Measurements from ENCODE around the gene MCM9.

MCM9 gene

GRCh38 chr6:118965843-118966370 is 30.9 kb upstream of the MCM9 start:
- no peak overlapping the region for H3K27ac ChIP-seq (ENCODE audit: low read depth in 2 of 2, low read length in 2 of 2)
- H3K9me3 ChIP-seq (ENCODE audit: control insufficient read depth in 2 of 2, low read length in 2 of 2): no peaks in the 10 kb centered on the region
- H3K4me3 ChIP-seq (ENCODE audit: low read length in 2 of 2): no peak overlapping the region
- no peaks in the 10 kb centered on the region for H3K4me1 ChIP-seq (ENCODE audit: control insufficient read depth in 2 of 2, insufficient read depth in 2 of 2, low read length in 2 of 2)
- no peaks in the 10 kb centered on the region for H3K36me3 ChIP-seq (ENCODE audit: control insufficient read depth in 2 of 2, insufficient read depth in 2 of 2, low read length in 2 of 2)
- no peak overlapping the region for H3K9ac ChIP-seq (ENCODE audit: low read depth in 1 of 2, low read length in 2 of 2)
- no peaks in the 10 kb centered on the region for H3K27me3 ChIP-seq (ENCODE audit: control insufficient read depth in 2 of 2, insufficient read depth in 2 of 2, low read length in 2 of 2)

GRCh38 chr6:118965371-118965770 is 30.4 kb upstream of the MCM9 start:
- Histone ChIP-seq H3K27me3 (ENCODE audit: control insufficient read depth in 2 of 2, insufficient read depth in 2 of 2, low read length in 2 of 2) (no peaks in the 10 kb centered on the region), H3K36me3 (ENCODE audit: control insufficient read depth in 2 of 2, insufficient read depth in 2 of 2, low read length in 2 of 2) (no peaks in the 10 kb centered on the region), H3K9me3 (ENCODE audit: control insufficient read depth in 2 of 2, low read length in 2 of 2) (no peaks in the 10 kb centered on the region), H3K4me1 (ENCODE audit: control insufficient read depth in 2 of 2, insufficient read depth in 2 of 2, low read length in 2 of 2) (no peaks in the 10 kb centered on the region), H3K4me3 (ENCODE audit: low read length in 2 of 2) (no peak overlapping the region), H3K9ac (ENCODE audit: low read depth in 1 of 2, low read length in 2 of 2) (no peak overlapping the region), H3K27ac (ENCODE audit: low read depth in 2 of 2, low read length in 2 of 2) (no peak overlapping the region)

- Histone ChIP-seq H3K9me3 (ENCODE audit: control insufficient read depth in 2 of 2, low read length in 2 of 2) (no peaks in the 10 kb centered on the region), H3K36me3 (ENCODE audit: control insufficient read depth in 2 of 2, insufficient read depth in 2 of 2, low read length in 2 of 2) (no peaks in the 10 kb centered on the region), H3K9ac (ENCODE audit: low read depth in 1 of 2, low read length in 2 of 2) (no peak overlapping the region), H3K4me1 (ENCODE audit: control insufficient read depth in 2 of 2, insufficient read depth in 2 of 2, low read length in 2 of 2) (no peaks in the 10 kb centered on the region), H3K27ac (ENCODE audit: low read depth in 2 of 2, low read length in 2 of 2) (no peak overlapping the region), H3K27me3 (ENCODE audit: control insufficient read depth in 2 of 2, insufficient read depth in 2 of 2, low read length in 2 of 2) (no peaks in the 10 kb centered on the region), H3K4me3 (ENCODE audit: low read length in 2 of 2) (no peak overlapping the region)
These were observed 28.0 kb upstream of the MCM9 start for GRCh38 chr6:118963003-118963402.

- Histone ChIP-seq H3K9ac (ENCODE audit: low read depth in 1 of 2, low read length in 2 of 2) (no peak overlapping the region), H3K4me3 (ENCODE audit: low read length in 2 of 2) (no peak overlapping the region), H3K27ac (ENCODE audit: low read depth in 2 of 2, low read length in 2 of 2) (no peak overlapping the region), H3K36me3 (ENCODE audit: control insufficient read depth in 2 of 2, insufficient read depth in 2 of 2, low read length in 2 of 2) (no peaks in the 10 kb centered on the region), H3K4me1 (ENCODE audit: control insufficient read depth in 2 of 2, insufficient read depth in 2 of 2, low read length in 2 of 2) (no peaks in the 10 kb centered on the region), H3K9me3 (ENCODE audit: control insufficient read depth in 2 of 2, low read length in 2 of 2) (no peaks in the 10 kb centered on the region), H3K27me3 (ENCODE audit: control insufficient read depth in 2 of 2, insufficient read depth in 2 of 2, low read length in 2 of 2) (no peaks in the 10 kb centered on the region)
These were observed 24.9 kb upstream of the MCM9 start for GRCh38 chr6:118959903-118960302.

- no peak overlapping the region for H3K27ac ChIP-seq (ENCODE audit: low read depth in 2 of 2, low read length in 2 of 2)
- H3K9ac ChIP-seq (ENCODE audit: low read depth in 1 of 2, low read length in 2 of 2): no peak overlapping the region
These were observed 18.4 kb upstream of the MCM9 start for GRCh38 chr6:118953391-118953790.

GRCh38 chr6:118952683-118953082 is 17.7 kb upstream of the MCM9 start:
- Histone ChIP-seq H3K36me3 (ENCODE audit: control insufficient read depth in 2 of 2, insufficient read depth in 2 of 2, low read length in 2 of 2) (no peaks in the 10 kb centered on the region), H3K9ac (ENCODE audit: low read depth in 1 of 2, low read length in 2 of 2) (no peak overlapping the region)

More at GRCh38 chr6:118953391-118953790, 18.4 kb upstream of the MCM9 start:
- Histone ChIP-seq H3K9me3 (ENCODE audit: control insufficient read depth in 2 of 2, low read length in 2 of 2) (no peaks in the 10 kb centered on the region), H3K27me3 (ENCODE audit: control insufficient read depth in 2 of 2, insufficient read depth in 2 of 2, low read length in 2 of 2) (no peaks in the 10 kb centered on the region), H3K36me3 (ENCODE audit: control insufficient read depth in 2 of 2, insufficient read depth in 2 of 2, low read length in 2 of 2) (no peaks in the 10 kb centered on the region), H3K4me1 (ENCODE audit: control insufficient read depth in 2 of 2, insufficient read depth in 2 of 2, low read length in 2 of 2) (no peaks in the 10 kb centered on the region), H3K4me3 (ENCODE audit: low read length in 2 of 2) (no peak overlapping the region)

GRCh38 chr6:118945217-118945616 is 10.3 kb upstream of the MCM9 start:
- no peak overlapping the region for H3K9ac ChIP-seq (ENCODE audit: low read depth in 1 of 2, low read length in 2 of 2)
- H3K9me3 ChIP-seq (ENCODE audit: control insufficient read depth in 2 of 2, low read length in 2 of 2): peaks cover 3% of the 10 kb centered on the region in 2 donors
- no peak overlapping the region for H3K4me3 ChIP-seq (ENCODE audit: low read length in 2 of 2)
- no peaks in the 10 kb centered on the region for H3K27me3 ChIP-seq (ENCODE audit: control insufficient read depth in 2 of 2, insufficient read depth in 2 of 2, low read length in 2 of 2)
- H3K27ac ChIP-seq (ENCODE audit: low read depth in 2 of 2, low read length in 2 of 2): no peak overlapping the region
- H3K4me1 ChIP-seq (ENCODE audit: control insufficient read depth in 2 of 2, insufficient read depth in 2 of 2, low read length in 2 of 2): no peaks in the 10 kb centered on the region
- H3K36me3 ChIP-seq (ENCODE audit: control insufficient read depth in 2 of 2, insufficient read depth in 2 of 2, low read length in 2 of 2): no peaks in the 10 kb centered on the region

More at GRCh38 chr6:118952683-118953082, 17.7 kb upstream of the MCM9 start:
- H3K27ac ChIP-seq (ENCODE audit: low read depth in 2 of 2, low read length in 2 of 2): no peak overlapping the region
- no peaks in the 10 kb centered on the region for H3K4me1 ChIP-seq (ENCODE audit: control insufficient read depth in 2 of 2, insufficient read depth in 2 of 2, low read length in 2 of 2)
- H3K4me3 ChIP-seq (ENCODE audit: low read length in 2 of 2): no peak overlapping the region
- H3K27me3 ChIP-seq (ENCODE audit: control insufficient read depth in 2 of 2, insufficient read depth in 2 of 2, low read length in 2 of 2): no peaks in the 10 kb centered on the region
- H3K9me3 ChIP-seq (ENCODE audit: control insufficient read depth in 2 of 2, low read length in 2 of 2): no peaks in the 10 kb centered on the region

GRCh38 chr6:118940770-118941169 is 5.8 kb upstream of the MCM9 start:
- no peaks in the 10 kb centered on the region for H3K27me3 ChIP-seq (ENCODE audit: control insufficient read depth in 2 of 2, insufficient read depth in 2 of 2, low read length in 2 of 2)
- H3K9ac ChIP-seq (ENCODE audit: low read depth in 1 of 2, low read length in 2 of 2): no peak overlapping the region
- H3K4me3 ChIP-seq (ENCODE audit: low read length in 2 of 2): no peak overlapping the region
- no peaks in the 10 kb centered on the region for H3K4me1 ChIP-seq (ENCODE audit: control insufficient read depth in 2 of 2, insufficient read depth in 2 of 2, low read length in 2 of 2)
- H3K36me3 ChIP-seq (ENCODE audit: control insufficient read depth in 2 of 2, insufficient read depth in 2 of 2, low read length in 2 of 2): no peaks in the 10 kb centered on the region
- H3K27ac ChIP-seq (ENCODE audit: low read depth in 2 of 2, low read length in 2 of 2): no peak overlapping the region
- peaks cover 3% of the 10 kb centered on the region in 2 donors for H3K9me3 ChIP-seq (ENCODE audit: control insufficient read depth in 2 of 2, low read length in 2 of 2)

- Histone ChIP-seq H3K27ac (ENCODE audit: low read depth in 2 of 2, low read length in 2 of 2) (no peak overlapping the region), H3K4me1 (ENCODE audit: control insufficient read depth in 2 of 2, insufficient read depth in 2 of 2, low read length in 2 of 2) (peaks cover 0 to 5% of the 10 kb centered on the region in 2 donors), H3K9ac (ENCODE audit: low read depth in 1 of 2, low read length in 2 of 2) (no peak overlapping the region), H3K4me3 (ENCODE audit: low read length in 2 of 2) (no peak overlapping the region), H3K9me3 (ENCODE audit: control insufficient read depth in 2 of 2, low read length in 2 of 2) (peaks cover 0 to under 1% of the 10 kb centered on the region in 2 donors), H3K36me3 (ENCODE audit: control insufficient read depth in 2 of 2, insufficient read depth in 2 of 2, low read length in 2 of 2) (no peaks in the 10 kb centered on the region), H3K27me3 (ENCODE audit: control insufficient read depth in 2 of 2, insufficient read depth in 2 of 2, low read length in 2 of 2) (no peaks in the 10 kb centered on the region)
These were observed 4.7 kb upstream of the MCM9 start for GRCh38 chr6:118939683-118940082.

- H3K4me1 ChIP-seq (ENCODE audit: control insufficient read depth in 2 of 2, insufficient read depth in 2 of 2, low read length in 2 of 2): peaks cover 5 to 10% of the 10 kb centered on the region in 2 donors
- H3K4me3 ChIP-seq (ENCODE audit: low read length in 2 of 2): no peak overlapping the region
These were observed 1.2 kb upstream of the MCM9 start for GRCh38 chr6:118935978-118936703.

More at GRCh38 chr6:118935978-118936703, 1.2 kb upstream of the MCM9 start:
- Histone ChIP-seq H3K9ac (ENCODE audit: low read depth in 1 of 2, low read length in 2 of 2) (no peak overlapping the region), H3K27ac (ENCODE audit: low read depth in 2 of 2, low read length in 2 of 2) (no peak overlapping the region), H3K27me3 (ENCODE audit: control insufficient read depth in 2 of 2, insufficient read depth in 2 of 2, low read length in 2 of 2) (no peaks in the 10 kb centered on the region), H3K9me3 (ENCODE audit: control insufficient read depth in 2 of 2, low read length in 2 of 2) (no peaks in the 10 kb centered on the region), H3K36me3 (ENCODE audit: control insufficient read depth in 2 of 2, insufficient read depth in 2 of 2, low read length in 2 of 2) (peaks cover 2 to 3% of the 10 kb centered on the region in 2 donors)
